HAP-1 (cell line): Measurements from ENCODE around the gene KDELR3.
A peak's percentile ranks its signal among the peaks of the same experiment; 100 is the strongest.

Experiments used
- DNase-seq, 2 experiments: peaks; one replicate each; pipeline ENCODE4 v3.0.0-alpha.2; 2016 to 2020; ENCODE audit warnings: low spot score in 2 of 2
- H3K27me3 ChIP-seq: fragments of 250-450 bp; sonication (Bioruptor Pico); 2 replicates; pipeline ENCODE4 v1.5.1; 2020; ENCODE audit warnings: low read depth, mild to moderate bottlenecking, moderate library complexity
- H3K36me3 ChIP-seq: fragments of 250-450 bp; sonication (Bioruptor Pico); replicated peaks from 2 replicates; pipeline ENCODE4 v1.5.1; 2020; ENCODE audit warnings: mild to moderate bottlenecking
- H3K4me1 ChIP-seq: fragments of 250-450 bp; sonication (Bioruptor Pico); 2 replicates; pipeline ENCODE4 v1.5.1; 2020; ENCODE audit warnings: mild to moderate bottlenecking
- H3K4me3 ChIP-seq: fragments of 250-450 bp; sonication (Bioruptor Pico); 2 replicates; pipeline ENCODE4 v1.5.1; 2020; ENCODE audit warnings: mild to moderate bottlenecking, moderate library complexity
- H3K9me3 ChIP-seq: fragments of 250-450 bp; sonication (Bioruptor Pico); 2 replicates; pipeline ENCODE4 v1.5.1; 2020; ENCODE audit warnings: mild to moderate bottlenecking, moderate library complexity
- in situ Hi-C: fragments of 300-500 bp; cut with MboI; formaldehyde crosslinking; loops from 3 replicates; pipeline ENCODE4 v1.14.3; 2020; ENCODE audit warnings: low sequenced_read_pairs, inconsistent platforms, mixed read lengths

Gene KDELR3

DNA sequence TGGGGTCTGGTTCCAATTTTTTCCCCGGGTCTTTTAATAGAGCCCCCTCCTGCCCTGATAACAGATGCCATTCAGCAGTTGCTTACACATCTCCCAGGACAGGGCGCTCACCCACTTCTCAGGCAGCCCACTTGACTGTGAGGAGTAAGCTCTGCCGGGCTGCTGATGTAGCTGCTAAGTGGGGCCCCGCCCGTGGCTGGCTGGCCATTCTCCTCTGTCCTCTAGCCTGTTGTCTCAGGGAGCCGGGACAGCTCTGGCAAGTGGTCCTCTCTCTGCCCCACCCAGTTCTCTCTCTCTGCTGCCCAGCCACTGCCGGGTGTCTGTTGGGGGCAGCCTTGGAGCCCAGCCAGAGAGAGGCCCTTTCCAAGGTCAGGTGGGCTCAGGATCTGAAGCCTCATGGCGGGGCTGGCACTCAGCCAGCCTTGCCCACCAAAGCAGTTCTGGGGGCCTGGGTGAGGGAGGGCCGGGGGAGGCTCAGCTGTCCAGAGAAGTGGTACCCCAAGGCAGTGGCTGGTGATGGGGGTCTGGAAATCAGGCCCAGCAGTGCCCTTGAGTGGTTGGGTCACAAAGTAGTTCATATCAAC, 21.8 kb upstream of the KDELR3 start:
- no peak overlapping the region for H3K4me3 ChIP-seq
- H3K36me3 ChIP-seq: no peaks in the 10 kb centered on the region
- in situ Hi-C loops: no loop called here
- peaks cover 5% of the 10 kb centered on the region for H3K4me1 ChIP-seq
- no peaks in the 10 kb centered on the region for H3K27me3 ChIP-seq
- no peaks in the 10 kb centered on the region for H3K9me3 ChIP-seq
- no peak for DNase-seq

DNA sequence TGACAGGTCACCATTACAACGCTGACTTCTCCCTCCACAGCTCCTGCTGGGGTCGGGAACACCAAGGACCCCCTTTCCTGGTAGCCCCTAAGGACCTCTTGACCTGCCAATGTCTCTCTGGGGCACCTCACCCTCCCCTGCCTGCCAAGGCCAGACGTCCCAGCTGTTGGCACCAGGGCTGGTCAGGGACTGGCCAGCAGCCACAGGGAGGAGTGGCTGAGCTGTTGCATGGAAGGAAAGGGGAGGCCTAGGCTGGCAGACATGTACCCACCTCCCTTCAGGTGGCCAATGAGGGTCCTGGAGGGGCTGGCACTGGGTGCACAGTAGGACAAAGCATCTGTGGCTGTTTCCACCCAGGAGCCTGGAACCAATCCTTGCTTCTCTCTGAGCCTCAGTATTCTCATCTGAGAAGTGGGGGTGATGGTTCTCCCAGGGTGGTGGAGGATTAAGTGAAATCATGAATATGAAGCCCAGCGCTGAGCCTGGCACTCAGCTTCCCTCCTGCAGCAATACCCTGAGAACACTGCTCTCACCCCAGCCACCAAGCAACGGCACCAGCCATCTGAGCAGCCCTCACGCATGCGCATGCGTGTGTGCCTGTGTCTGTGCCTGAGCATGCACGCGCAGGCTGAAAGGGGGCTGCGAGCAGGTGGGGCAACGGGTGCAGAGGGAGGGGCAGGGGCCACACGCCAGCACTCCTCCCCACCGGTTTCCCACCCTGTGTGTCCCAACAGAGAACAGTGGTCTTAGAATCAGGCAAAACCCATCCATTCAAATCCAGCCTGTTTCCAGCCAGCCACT, 18.8 kb upstream of the KDELR3 start:
- no peaks in the 10 kb centered on the region for H3K27me3 ChIP-seq
- DNase-seq: no peak
- no peak overlapping the region for H3K4me3 ChIP-seq

DNA sequence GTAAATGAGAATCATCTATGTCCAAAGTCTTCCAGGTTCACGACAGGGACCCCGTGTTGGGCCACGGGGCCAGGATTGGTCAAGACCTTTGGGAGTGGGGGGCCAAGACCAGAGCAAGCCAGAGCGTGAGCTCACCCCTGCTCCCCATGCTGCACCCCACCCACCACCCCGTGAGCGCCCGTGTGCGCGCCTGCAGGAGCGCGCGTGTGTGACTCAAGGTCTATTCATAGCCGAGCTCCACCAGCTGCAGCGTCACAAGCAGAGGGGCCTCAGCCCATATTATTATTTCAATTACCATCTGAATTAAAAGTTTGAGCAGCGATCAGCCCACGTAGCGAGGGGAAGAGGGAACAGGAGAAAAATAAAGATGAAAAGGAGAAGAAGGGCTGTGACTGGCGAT, 18.1 kb upstream of the KDELR3 start:
- Histone ChIP-seq H3K27me3 (no peaks in the 10 kb centered on the region), H3K4me3 (no peak overlapping the region), H3K36me3 (no peaks in the 10 kb centered on the region), H3K9me3 (no peaks in the 10 kb centered on the region), H3K4me1 (peaks cover 10% of the 10 kb centered on the region)
- DNase-seq: no peak
- in situ Hi-C loops: no loop called here

More for the DNA sequence above, 18.8 kb upstream of the KDELR3 start:
- in situ Hi-C loops: no loop called here
- H3K4me1 ChIP-seq: peaks cover 10% of the 10 kb centered on the region
- H3K36me3 ChIP-seq: no peaks in the 10 kb centered on the region
- no peaks in the 10 kb centered on the region for H3K9me3 ChIP-seq

DNA sequence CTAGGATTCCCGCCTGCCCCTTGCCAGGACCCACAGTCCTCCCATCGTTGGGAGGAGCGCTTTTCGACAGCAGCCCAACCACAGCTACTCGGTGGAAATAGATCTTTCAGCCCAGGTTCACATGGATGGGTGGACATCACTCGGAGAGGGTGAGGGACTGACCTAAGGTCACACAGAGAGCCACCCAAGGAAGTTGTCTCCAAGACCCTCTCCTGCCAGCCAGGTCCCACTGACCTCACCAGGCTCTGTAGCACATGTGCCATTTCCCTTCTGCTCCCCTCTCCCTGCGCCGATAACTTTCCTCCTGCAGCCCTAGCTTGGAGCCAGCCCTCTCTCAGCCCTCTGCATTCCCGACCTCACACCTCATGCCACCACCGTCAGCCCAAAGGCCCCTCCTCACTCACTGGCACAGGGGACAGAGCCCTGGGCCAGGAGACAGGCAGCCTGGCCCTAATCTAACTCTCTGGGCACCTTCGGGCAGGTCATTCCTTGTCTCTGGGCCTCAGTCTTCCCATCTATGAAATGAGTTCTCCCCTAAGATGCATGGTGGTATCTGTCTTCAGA, 17.6 kb upstream of the KDELR3 start:
- in situ Hi-C loops: no loop called here
- Histone ChIP-seq H3K36me3 (no peaks in the 10 kb centered on the region), H3K4me1 (peaks cover 10% of the 10 kb centered on the region), H3K27me3 (no peaks in the 10 kb centered on the region), H3K9me3 (no peaks in the 10 kb centered on the region), H3K4me3 (no peak overlapping the region)
- DNase-seq: no peak

DNA sequence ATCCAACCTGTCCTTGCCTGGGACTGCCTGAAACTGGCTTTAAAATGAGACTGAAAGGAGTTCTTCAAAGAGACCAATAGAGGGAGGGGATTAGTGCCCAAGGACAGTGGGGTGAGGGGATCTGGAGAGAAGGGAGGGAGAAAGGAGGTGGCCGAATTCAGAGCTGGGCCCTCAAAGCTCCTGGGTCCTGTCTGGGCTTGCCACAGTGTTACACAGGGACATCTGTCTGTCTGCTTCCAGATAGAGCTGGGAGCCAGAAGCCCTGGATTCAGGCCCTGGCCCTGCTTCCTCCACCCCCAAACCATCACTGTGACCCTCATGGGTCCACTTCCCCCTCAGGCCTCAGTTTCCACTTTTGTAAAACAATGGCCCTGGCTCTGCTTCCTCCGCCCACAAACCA, 16.5 kb upstream of the KDELR3 start:
- Histone ChIP-seq H3K4me1 (peaks cover 10% of the 10 kb centered on the region), H3K36me3 (no peaks in the 10 kb centered on the region), H3K9me3 (no peaks in the 10 kb centered on the region), H3K4me3 (no peak overlapping the region), H3K27me3 (no peaks in the 10 kb centered on the region)
- DNase-seq: no peak
- in situ Hi-C loops: no loop called here

DNA sequence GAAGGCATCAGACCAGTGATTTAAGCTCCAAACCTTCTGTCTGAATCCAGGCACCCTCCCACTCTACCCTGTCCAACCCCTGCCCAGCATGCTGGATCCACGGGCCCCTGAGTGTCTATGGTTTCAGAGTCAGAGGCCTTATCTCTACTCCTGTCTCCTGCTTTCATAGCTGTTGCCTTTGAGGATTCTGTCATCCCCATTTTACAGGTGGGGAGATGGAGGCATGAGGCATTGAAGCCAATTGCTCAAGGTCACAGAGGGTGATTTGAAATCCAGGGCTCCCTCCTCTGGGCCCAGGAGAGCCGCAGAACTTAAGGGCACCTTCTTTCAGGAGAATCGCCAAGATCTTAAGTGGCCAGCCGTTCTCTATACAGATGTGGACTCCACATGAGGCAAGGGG, 16.0 kb upstream of the KDELR3 start:
- no peaks in the 10 kb centered on the region for H3K9me3 ChIP-seq
- no peak overlapping the region for H3K4me3 ChIP-seq
- no peaks in the 10 kb centered on the region for H3K27me3 ChIP-seq
- no peaks in the 10 kb centered on the region for H3K36me3 ChIP-seq
- H3K4me1 ChIP-seq: peaks cover 10% of the 10 kb centered on the region
- no peak for DNase-seq
- in situ Hi-C loops: no loop called here

DNA sequence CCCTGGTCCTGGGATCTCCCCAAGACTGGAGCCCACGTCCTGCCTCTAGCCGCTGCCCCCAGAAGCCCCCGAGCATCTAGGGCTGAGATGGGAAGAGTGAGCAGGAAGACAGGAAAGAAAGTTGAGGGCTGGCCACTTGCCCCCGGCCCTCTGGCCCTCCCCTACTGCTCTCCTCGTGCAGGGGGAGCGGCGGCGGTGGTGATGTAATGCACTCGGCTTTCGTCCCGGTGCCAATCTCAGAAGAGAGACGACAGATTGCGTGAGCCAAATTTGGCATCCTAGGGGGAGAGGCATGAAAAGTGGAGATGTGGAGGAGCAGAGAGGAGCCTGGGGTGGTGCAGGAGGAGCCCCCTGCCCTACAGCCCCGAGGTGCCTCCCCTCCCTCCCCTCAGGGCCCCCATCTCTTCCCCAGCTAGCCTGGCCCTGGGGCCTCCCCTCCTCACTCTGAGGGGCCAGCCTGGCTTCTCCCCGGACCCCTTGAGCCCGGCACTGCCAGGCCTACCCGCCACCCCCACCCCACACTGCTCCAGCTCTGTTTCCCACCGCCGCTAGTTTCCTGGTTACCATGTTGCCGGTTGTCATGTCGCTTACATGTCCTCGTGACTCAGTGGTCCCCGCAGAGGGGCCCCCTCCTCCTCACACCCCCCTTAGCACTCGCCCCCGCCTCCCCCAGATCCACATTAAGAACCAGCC, 15.4 kb upstream of the KDELR3 start:
- H3K27me3 ChIP-seq: no peaks in the 10 kb centered on the region
- no peaks in the 10 kb centered on the region for H3K9me3 ChIP-seq
- H3K4me1 ChIP-seq: peaks cover 10% of the 10 kb centered on the region
- H3K4me3 ChIP-seq: no peak overlapping the region
- in situ Hi-C loops: no loop called here
- no peak for DNase-seq
- no peaks in the 10 kb centered on the region for H3K36me3 ChIP-seq

DNA sequence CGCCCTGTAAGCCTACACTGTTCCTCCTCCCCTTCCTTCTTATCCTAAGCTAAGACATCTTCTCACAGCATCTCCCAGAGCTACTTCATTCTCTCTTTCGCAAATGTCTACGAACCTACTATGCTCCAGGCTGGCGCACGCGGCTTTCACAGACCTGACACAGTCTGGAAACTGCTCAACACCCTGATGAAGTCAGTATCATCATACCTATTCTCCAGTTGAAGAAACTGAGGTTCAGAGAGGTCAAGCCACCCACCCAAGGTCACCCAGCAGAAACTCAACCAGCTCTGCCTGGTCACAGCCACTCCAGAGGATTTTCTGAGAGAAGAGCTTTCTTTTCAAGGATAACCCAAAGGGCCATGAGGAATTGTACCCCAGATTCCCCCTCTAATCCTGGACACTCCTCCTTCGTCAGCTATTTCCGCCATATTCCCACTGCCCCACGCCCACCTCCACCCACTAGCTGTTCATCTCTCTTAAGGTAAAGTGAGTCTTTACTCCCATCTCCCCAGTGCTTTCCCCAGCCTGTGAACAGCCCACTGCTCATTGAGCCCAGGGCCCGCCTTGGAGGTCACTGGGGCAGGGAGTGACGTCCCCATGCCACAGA, 14.7 kb upstream of the KDELR3 start:
- Histone ChIP-seq H3K4me3 (no peak overlapping the region), H3K27me3 (no peaks in the 10 kb centered on the region), H3K9me3 (no peaks in the 10 kb centered on the region), H3K4me1 (peaks cover 10% of the 10 kb centered on the region), H3K36me3 (no peaks in the 10 kb centered on the region)
- in situ Hi-C loops: no loop called here
- DNase-seq: no peak

DNA sequence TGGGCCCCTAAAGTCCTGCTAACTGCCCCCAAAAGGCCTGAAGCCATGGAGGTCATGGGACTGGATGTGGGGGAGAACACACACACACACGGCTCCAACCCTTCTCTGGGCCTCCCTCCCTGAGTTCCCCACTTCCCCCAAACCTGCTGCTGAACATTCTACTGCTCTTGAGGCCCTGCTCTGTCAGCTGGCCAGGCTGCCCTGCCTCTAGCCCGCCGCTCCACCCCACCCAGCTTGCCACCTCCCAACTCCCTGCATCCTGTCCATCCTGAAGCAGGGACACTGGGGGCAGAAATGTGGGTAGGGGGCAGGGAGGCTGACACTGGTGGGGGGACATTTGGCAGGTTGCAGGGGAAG, 13.9 kb upstream of the KDELR3 start:
- DNase-seq: no peak
- peaks cover 10% of the 10 kb centered on the region for H3K4me1 ChIP-seq
- in situ Hi-C loops: no loop called here
- H3K36me3 ChIP-seq: no peaks in the 10 kb centered on the region
- no peaks in the 10 kb centered on the region for H3K27me3 ChIP-seq
- H3K4me3 ChIP-seq: peak overlapping the region; percentile 38
- H3K9me3 ChIP-seq: no peaks in the 10 kb centered on the region

DNA sequence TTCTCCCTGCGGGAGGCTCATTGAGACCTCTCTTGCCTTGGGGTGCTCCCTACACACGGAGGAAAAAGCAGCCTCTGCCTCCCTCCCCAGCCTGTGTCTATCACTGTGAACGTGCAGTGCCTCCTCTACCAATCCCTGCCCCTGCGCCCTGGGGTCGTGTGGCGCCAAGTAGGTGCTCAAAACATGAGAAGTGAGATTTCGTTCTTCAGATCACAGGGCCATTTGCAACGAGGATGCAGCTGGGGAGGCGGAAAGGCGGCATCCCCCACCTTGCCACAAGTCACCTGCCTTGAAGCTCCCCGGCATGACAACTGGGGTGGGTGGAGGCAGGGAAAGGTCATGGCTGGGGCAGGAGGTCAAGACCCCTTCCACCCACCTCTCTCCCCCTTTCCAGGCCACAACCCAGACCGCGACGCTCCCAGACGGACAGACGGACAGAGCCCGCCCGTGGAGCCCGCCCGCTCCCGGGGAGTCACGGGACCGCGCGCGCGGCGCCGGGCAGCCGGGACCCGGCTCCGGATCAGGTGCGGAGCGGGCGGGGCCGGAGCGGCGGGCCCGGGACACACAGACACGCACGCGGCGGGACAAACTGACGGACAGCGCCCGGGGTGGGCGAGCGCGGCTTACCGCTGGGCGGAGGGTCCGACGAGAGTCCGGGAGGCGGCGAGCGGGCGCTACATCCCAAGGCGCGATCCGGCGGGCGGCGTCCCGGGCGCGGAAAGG, 13.4 kb upstream of the KDELR3 start:
- in situ Hi-C loops: no loop called here
- Histone ChIP-seq H3K36me3 (no peaks in the 10 kb centered on the region), H3K27me3 (no peaks in the 10 kb centered on the region), H3K9me3 (no peaks in the 10 kb centered on the region), H3K4me1 (peaks cover 10% of the 10 kb centered on the region), H3K4me3 (peak overlapping the region; percentile 38)
- DNase-seq: peak in 1 of 2 experiments; percentile 42

DNA sequence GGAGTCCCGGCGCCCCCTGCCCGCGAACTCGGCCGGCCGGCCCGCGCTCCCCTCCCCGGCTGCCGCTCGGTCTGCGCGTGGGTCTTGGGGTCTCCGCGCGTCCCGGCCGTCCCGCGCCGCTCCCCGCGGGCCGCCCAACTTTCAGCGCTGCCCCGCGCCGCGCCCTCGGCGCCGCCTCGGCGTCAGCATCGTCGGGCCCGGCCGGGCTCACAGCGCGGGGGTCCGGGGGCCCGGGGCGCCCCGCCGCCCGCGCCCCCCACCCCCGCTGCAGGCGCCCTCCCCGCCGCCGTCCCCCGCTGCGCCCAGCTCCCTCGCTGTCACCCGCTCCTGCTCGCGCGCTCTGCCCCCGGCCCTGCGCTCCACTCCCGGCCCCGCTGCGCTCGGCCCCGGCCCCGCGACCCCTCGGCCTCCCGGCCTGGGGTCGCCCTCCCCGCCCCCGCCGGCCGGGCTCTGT, 12.8 kb upstream of the KDELR3 start, which contains the start of gene KCNJ4:
Gene KCNJ4 (minus strand): TSS at position 124 of the 454 bp plus-strand sequence. CDS start 27,067 bp downstream, outside the sequence.
- in situ Hi-C loops: no loop called here
- Histone ChIP-seq H3K9me3 (no peaks in the 10 kb centered on the region), H3K4me1 (peaks cover 6% of the 10 kb centered on the region), H3K36me3 (no peaks in the 10 kb centered on the region), H3K27me3 (no peaks in the 10 kb centered on the region), H3K4me3 (peak within 1 kb of the TSS; percentile 39)
- DNase-seq: no peak

DNA sequence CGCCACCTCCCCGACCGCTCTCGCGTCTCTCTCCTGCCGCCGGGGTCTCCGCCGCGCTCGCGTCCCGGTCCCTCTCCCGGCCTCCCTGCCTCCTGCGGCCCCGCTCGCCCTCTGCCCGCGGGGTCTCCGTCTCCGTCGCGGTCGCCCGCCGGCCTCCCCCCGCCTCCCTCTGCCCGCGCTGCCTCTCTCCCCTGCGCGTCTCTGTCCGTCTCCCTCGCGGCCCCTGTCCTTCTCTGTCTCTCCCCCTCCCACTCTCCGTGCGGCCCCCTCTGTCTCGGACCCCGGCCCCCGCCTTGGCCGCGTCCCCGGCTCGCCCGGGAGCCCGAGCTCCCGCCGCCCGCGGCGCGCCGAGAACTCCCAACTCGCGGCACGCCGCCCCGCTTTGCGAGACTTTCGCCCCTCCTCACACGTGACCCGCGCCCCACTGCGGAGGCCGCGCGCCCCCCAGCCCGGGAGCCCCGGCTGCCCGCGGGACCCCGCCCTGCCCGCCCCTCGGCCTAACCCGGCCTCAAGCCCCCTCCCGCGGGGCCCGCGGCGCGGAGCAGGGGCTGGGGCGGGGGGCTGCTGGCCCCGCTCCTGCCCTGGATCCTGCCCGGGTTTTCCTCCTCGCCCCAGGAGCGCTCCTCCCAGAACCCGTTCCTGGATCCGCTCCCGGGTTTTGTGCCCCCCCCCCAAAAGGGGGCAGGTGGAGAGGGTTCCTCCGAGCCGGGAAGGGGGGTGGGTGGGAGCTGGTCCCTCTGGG, 12.2 kb upstream of the KDELR3 start:
- DNase-seq: peak in 1 of 2 experiments; percentile 75
- in situ Hi-C loops: no loop called here
- Histone ChIP-seq H3K27me3 (no peaks in the 10 kb centered on the region), H3K36me3 (no peaks in the 10 kb centered on the region), H3K4me1 (peaks cover 5% of the 10 kb centered on the region), H3K4me3 (peak overlapping the region; percentile 39), H3K9me3 (no peaks in the 10 kb centered on the region)
